Retina (tissue), 1 donor: ENCODE results near the gene BRMS1.

Experiments
- DNase-seq: peaks from one replicate; pipeline ENCODE4 v3.0.0-alpha.2; 2016

BRMS1 gene

DNA sequence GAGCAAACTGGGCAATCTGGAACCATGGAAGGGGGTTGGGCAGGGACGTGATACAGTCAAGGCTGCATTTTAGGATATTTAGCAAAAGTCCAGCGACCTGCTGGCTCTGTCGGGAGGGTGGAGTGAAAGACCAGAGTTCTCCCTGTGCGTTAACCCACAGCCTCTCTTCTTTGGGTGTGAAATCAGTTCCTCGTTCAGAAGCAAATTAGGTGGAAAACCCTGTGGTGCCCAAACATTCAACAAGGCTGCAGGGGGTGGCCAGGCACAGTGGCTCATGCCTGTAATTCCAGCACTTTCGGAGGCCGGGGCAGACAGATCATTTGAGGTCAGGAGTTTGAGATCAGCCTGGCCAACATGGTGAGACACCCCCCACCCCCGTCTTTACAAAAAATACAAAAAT, 47.3 kb downstream of the BRMS1 start:
- DNase-seq: no peak

DNA sequence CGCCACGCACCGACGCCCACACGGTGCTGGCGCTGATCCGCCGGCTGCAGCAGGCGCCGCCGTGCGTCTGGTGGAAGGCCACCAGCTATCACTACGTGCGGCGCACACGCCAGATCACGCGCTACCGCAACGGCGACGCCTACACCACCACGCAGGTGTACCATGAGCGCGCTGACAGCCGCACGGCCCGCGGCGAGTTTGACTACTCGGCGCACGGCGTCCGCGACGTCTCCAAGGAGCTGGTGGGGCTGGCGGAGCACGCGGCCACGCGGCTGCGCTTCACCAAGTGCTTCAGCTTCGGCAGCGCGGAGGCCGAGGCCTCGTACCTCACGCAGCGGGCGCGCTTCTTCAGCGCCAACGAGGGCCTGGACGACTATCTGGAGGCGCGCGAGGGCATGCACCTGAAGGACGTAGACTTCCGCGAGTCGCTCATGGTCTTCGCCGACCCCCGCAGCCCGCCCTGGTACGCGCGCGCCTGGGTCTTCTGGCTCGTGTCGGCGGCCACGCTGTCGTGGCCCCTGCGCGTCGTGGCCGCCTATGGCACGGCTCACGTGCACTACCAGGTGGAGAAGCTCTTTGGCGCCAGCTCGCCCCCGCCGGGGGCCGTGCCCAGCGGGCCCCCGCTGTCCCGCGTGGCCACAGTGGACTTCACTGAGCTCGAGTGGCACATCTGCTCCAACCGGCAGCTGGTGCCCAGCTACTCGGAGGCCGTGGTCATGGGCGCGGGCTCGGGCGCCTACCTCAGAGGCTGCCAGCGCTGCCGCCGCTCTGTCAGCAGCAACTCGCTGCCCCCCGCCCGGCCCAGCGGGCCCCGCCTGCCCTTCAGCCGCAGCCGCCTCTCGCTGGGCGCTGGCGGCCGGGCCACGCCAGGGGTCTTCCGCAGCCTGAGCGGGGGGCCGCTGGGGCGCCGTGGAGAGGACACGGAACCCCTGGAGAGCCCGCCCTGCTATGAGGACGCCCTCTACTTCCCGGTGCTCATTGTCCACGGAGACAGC, 50.0 kb downstream of the BRMS1 start:
- no peak for DNase-seq

- no peak for DNase-seq
Measured at GRCh38 chr11:66293777-66294625, 50.9 kb downstream of the BRMS1 start.

GRCh38 chr11:66293352-66293751, 51.6 kb downstream of the BRMS1 start:
- no peak for DNase-seq

GRCh38 chr11:66292543-66293332, 52.2 kb downstream of the BRMS1 start:
- peak; percentile 42 for DNase-seq

DNA sequence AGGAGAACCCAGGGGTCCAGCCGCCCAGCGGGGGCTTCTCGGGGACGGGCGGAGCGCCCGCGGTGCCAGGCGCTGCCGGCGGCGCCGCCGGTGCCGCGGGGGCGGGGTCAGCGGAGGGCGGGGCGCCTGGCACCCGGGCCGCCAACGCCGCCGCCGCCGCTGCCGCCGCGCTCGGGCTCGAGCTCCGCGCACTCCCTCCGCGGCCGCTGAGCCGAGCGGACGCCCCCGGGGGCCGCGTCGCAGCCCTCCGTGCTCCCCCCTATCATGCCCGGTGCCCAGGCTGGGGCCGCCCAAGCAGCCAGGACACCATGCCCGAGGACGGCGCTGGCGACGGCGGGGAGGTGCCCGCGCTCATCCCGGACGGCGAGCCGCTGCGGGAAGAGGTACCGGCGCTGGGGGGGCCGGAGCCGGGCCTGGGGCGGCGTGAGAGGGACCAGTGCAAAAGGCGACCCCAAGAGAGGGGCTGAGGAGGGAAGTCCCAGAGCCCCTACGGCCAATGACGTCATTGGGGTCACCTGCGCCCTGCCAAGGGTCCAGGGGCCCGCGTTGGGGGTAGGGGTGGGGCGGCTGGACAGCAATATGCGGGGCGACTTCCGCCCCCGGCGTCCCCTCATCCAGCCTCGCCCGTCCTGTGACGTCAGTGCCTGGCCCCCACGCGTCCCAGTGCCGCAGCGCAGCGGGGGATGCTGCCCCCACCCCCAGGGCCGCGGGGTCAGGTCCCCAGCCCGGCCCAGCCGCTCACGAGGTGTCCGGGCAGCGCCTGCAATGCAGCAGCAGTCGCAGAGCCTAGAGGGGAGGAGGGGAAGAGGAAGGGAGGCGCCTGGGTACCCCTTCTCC, 53.0 kb downstream of the BRMS1 start, which contains the start of gene TMEM151A:
Gene TMEM151A, plus strand, starts transcription at position 189 of the 837 bp plus-strand sequence. Its CDS starts 120 bp downstream, at position 309.
- DNase-seq: peak; percentile 43

DNA sequence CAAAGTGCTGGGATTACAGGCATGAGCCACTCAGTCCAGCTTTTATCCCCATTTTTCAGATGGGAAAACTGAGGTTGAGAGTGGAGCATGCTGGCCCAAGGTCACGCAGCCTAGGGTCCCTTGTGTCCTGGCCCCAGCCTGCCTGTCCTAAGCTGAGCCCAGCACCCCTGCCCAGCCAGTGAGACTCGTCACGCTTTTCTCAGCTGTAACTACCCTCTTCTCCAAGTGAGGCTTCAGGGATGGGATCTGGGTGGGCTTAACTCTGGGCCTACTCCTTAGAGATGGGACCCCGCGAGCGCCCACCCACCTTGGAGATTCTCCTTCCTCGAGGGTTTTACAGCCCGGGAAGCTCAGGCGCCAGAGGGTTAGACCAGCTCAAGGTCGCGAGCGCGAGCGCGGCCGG, 53.6 kb downstream of the BRMS1 start:
- DNase-seq: peak; percentile 47

GRCh38 chr11:66290330-66290621, 54.6 kb downstream of the BRMS1 start:
- no peak for DNase-seq

DNA sequence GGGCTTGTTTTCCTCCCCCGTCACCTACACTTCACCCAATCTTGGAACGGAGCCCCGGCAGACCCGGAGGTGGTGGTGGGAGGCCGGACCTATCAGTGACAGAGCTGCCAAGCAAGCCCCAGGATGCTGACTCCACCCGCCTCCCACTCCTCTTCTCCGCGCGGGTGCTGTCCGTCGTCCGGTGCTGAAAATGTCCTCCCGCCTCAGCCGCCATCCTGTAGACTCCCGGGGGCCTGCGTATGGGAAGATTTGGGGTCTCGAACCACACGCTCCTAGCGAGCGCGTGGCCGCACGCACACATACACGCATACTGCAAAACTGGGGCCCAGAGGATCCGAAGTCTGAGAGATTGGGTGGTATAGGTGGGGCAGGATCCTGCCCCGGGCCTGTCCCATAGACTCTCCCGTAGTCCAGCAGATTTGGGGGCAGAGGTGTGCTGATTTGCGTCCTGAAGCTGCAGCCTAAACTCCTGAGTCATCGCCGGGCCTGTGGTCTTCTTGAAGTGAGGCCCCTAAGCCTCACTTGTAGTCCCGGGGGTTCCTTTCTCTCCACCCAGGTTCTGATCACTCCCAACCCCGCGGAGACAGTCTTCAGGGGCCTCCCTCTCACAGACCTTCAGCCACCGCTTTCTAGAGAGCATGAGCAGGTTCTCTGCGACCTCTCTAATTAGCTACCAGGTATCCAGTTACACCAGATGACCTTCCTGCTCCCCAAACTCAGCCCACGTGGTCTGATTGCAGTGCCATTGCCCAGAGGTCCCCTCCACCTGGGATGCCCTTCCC, 55.2 kb downstream of the BRMS1 start:
- DNase-seq: no peak

DNA sequence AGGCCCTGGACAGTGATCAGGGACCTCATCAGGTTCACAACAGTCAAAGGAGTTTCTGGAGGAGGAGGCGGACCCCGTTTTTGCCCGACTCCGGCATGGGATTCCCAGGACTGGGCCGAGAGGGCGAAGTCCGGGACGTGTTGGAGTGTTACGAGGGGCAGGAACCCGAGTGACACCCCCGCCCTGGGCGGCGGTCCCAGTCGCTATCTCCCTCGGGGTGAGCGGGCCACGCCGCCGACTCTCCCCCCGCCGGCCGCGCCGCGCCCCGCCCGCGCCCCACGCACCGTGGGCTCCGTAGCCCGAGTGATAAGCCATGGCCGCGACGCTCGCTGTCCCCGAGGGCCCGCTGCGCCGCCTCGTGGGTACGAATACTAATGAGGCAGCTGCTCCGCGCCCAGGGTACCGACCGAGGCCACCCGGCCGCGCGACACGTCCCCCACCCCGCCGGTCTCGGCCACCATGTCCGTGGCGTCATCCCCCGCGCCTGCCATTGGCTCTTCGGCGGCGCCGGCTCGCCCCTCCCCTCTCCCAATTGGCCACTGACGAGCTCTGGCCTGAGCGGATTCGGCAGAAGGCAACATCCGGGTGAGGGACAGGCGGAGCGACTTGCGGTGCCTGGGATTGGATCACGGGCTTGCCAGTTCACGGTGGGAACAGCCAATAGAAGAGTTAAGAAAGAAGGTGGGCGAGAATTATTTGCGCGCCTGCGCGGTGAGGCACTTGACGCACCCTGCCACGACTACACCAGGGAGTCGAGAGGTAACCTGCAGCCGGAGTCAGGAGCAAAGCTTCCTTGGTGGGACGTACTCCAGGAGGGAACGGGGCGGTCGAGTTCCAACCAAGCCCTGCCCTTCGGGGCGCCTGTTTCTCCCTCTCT, 56.0 kb downstream of the BRMS1 start, which contains the start of gene YIF1A:
Gene YIF1A, minus strand, starts transcription at position 473 of the 877 bp plus-strand sequence. Its CDS starts 158 bp downstream, at position 315.
- peak; percentile 97 for DNase-seq

DNA sequence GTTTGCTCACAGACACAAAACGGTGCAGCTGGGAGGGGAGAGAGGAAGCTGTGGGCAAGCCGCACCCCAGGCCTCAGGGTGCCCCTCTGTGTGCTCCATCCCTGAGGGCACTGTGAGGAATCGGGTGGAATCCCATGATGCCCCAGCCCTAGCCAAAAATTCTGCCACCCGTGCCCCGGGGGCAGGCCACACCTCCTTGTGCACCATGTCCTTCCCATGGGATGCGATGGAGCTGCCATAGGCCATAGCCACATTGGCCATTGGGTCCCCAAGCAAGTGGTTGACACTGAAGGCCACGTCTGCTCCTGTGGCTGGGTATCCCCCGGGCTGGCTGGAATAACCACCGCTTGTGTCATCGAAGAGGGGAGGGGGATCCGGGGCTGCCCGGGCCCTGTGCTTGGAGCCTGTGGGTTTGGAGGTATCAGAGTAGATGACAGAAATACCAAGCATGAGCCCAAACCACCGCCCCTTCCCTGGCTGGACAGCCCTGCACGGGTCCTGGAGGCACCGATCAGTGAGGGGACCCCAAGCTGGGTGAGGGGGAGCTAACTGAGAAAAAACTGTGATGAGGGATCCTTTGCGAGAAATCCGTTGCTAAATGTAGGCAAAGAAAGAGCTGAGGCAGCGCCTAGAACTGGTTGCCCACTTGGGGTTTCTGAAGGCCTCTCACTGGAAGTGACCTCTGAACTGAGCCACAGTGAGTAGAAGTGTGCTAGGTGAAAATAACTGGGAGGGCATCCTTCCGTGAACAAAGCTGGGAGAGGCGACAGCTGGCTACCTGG, 56.8 kb downstream of the BRMS1 start:
- DNase-seq: peak; percentile 62
